Fibroblast of lung (primary cell): ENCODE results near the gene SPTA1. TPM values are rescaled to one million over a fixed set of nuclear protein-coding genes. Genes with fewer than 3 reads are reported as not detected.
"Not testable (repeated sequence)": the region's sequence is repeated elsewhere in the genome, so short reads cannot be mapped to it uniquely, and the experiment has no call there.

Experiments
- DNase-seq, 2 donors: peaks; one replicate each; pipeline versions ENCODE4 v3.0.0 to v3.0.0-alpha.2; 2010; ENCODE audit warnings: low read depth in 2 of 2
- H2AFZ ChIP-seq: 2 replicates; pipeline ENCODE4 v1.5.1; 2012; ENCODE audit warnings: low read length, control low read depth, inconsistent platforms
- H3K27ac ChIP-seq: 2 replicates; pipeline ENCODE4 v1.5.1; 2011; ENCODE audit warnings: low read length, control low read depth; ENCODE audit not compliant: insufficient read depth
- H3K27me3 ChIP-seq: 2 replicates; pipeline ENCODE4 v1.5.1; 2011; ENCODE audit warnings: mild to moderate bottlenecking, low read length; ENCODE audit not compliant: control insufficient read depth, insufficient read depth
- H3K36me3 ChIP-seq: 2 replicates; pipeline ENCODE4 v1.5.1; 2011; ENCODE audit warnings: low read length; ENCODE audit not compliant: control insufficient read depth, insufficient read depth
- H3K4me1 ChIP-seq: 2 replicates; pipeline ENCODE4 v1.5.1; 2011; ENCODE audit warnings: low read length; ENCODE audit not compliant: control insufficient read depth, insufficient read depth; ENCODE audit errors: extremely low read depth
- H3K4me2 ChIP-seq: 2 replicates; pipeline ENCODE4 v1.5.1; 2011; ENCODE audit warnings: low read length, control low read depth; ENCODE audit not compliant: insufficient read depth; ENCODE audit errors: extremely low read depth
- H3K4me3 ChIP-seq, 4 experiments: fragments of 200-600 bp in 1 of 4; sonication (generic) in 1 of 4; replicated peaks in 1 of 4; 2 replicates each; pipeline ENCODE4 v1.5.1; 2011 to 2016; ENCODE audit warnings: low read length in 4 of 4, low read depth in 3 of 4, mild to moderate bottlenecking in 3 of 4, control low read depth in 2 of 4, inconsistent platforms in 1 of 4, mixed read lengths in 1 of 4; ENCODE audit not compliant: insufficient read depth in 1 of 4; ENCODE audit errors: control extremely low read depth in 1 of 4
- H3K79me2 ChIP-seq: 2 replicates; pipeline ENCODE4 v1.5.1; 2012; ENCODE audit warnings: mild to moderate bottlenecking, low read length, inconsistent platforms; ENCODE audit not compliant: control insufficient read depth, insufficient read depth
- H3K9ac ChIP-seq: 2 replicates; pipeline ENCODE4 v1.5.1; 2011; ENCODE audit warnings: mild to moderate bottlenecking, low read length, control low read depth; ENCODE audit not compliant: insufficient read depth
- H3K9me3 ChIP-seq: 2 replicates; pipeline ENCODE4 v1.5.1; 2012; ENCODE audit warnings: low read depth, low read length; ENCODE audit not compliant: control insufficient read depth, insufficient read depth
- H4K20me1 ChIP-seq: 2 replicates; pipeline ENCODE4 v1.5.1; 2011; ENCODE audit warnings: low read length; ENCODE audit not compliant: control insufficient read depth, insufficient read depth; ENCODE audit errors: extremely low read depth
- EZH2 ChIP-seq: IDR thresholded peaks from 2 replicates; pipeline ENCODE4 v1.5.1; 2012; ENCODE audit warnings: low read length, control low read depth, mild to moderate bottlenecking; ENCODE audit errors: missing control alignments
- polyA plus RNA-seq, 2 donors: library from polyadenylated mRNA; depleted of rRNA in 1 of 2; stranded (reverse) in 1 of 2; unstranded in 1 of 2; fragments of >200 nt; gene quantifications; 2 replicates each; pipeline ENCODE4 v1.2.1, GENCODE V29; 2011 to 2012; ENCODE audit warnings: missing spikeins in 1 of 2
- total RNA-seq: library from RNA; depleted of rRNA; stranded (reverse); fragments of >200 nt; gene quantifications from 2 replicates; pipeline ENCODE4 v1.2.1, GENCODE V29; 2014
- TF ChIP-seq, protein P1 (sequence below), 2 donors: IDR thresholded peaks in 1 of 2; conservative IDR thresholded peaks in 1 of 2; 1 replicate in 1 of 2; 2 replicates in 1 of 2; pipeline ENCODE4 v1.5.1; 2011 to 2012; ENCODE audit warnings: low read length in 2 of 2, control low read depth in 1 of 2, inconsistent platforms in 1 of 2, low read depth in 1 of 2, mild to moderate bottlenecking in 1 of 2

SPTA1 gene
- total and polyA plus RNA-seq, 2 donors (not counting 1 experiment from before 2014, with no cell fraction given), result 0.07 to 0.17 TPM

DNA sequence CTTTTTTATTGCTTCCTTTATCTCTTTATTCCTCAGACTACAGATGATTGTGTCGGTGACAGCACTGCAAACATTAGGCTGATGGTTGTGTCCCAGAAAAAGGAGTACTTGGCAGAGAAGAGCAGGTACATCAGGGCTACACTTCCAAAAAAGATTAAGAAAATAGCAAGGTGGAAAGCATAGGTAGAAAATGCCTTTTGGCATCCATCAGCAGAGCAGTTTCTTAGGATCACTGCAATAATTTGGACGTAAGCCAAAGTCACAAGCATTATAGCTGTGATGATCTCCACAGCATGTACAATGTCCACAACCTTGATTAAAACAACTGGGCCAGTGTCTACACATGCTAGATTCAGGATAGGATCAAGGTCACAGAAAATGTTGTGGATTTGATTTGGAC is 8.1 kb upstream of the SPTA1 start:
- Histone ChIP-seq H3K9ac (no peak overlapping the region), H3K4me3 (no peak overlapping the region), H4K20me1 (no peaks in the 10 kb centered on the region), H3K27me3 (no peaks in the 10 kb centered on the region), H3K4me1 (no peaks in the 10 kb centered on the region), H3K79me2 (no peaks in the 10 kb centered on the region), H3K9me3 (no peaks in the 10 kb centered on the region), H3K4me2 (no peak overlapping the region), H3K36me3 (no peaks in the 10 kb centered on the region), H2AFZ (no peak overlapping the region), H3K27ac (no peak overlapping the region)
- TF ChIP-seq EZH2, result no peak
- TF ChIP-seq, protein P1, sequence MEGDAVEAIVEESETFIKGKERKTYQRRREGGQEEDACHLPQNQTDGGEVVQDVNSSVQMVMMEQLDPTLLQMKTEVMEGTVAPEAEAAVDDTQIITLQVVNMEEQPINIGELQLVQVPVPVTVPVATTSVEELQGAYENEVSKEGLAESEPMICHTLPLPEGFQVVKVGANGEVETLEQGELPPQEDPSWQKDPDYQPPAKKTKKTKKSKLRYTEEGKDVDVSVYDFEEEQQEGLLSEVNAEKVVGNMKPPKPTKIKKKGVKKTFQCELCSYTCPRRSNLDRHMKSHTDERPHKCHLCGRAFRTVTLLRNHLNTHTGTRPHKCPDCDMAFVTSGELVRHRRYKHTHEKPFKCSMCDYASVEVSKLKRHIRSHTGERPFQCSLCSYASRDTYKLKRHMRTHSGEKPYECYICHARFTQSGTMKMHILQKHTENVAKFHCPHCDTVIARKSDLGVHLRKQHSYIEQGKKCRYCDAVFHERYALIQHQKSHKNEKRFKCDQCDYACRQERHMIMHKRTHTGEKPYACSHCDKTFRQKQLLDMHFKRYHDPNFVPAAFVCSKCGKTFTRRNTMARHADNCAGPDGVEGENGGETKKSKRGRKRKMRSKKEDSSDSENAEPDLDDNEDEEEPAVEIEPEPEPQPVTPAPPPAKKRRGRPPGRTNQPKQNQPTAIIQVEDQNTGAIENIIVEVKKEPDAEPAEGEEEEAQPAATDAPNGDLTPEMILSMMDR (conservative IDR thresholded peaks at IDR 0.05 in 1 of 2, IDR thresholded peaks at IDR 0.05 in 1 of 2; ENCODE audit: low read depth in 1 of 2, low read length in 2 of 2), result no peak
- no peak for DNase-seq

DNA sequence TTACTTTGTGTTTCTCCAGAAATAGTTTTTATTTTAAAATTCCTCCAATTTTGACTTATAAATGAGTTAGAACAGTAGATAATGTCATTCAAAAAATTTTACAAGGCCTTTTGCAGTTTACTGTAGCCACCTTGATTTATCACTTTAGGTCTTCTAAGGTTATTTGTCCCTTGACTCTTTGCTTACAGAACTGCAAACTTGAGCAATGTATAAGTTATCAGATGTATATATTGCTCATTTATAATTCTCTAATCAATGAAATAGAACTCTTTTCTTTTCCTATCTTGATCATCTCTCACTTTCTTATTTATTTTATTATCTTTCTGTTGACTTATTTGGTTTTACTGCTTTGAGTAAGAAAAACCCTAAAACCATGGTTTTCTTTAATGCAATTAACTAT is 5.8 kb upstream of the SPTA1 start:
- no peak for DNase-seq
- no peak overlapping the region for H3K27ac ChIP-seq
- H3K4me1 ChIP-seq, result no peaks in the 10 kb centered on the region
- H3K4me2 ChIP-seq, result no peak overlapping the region
- no peaks in the 10 kb centered on the region for H3K9me3 ChIP-seq
- H3K27me3 ChIP-seq, result no peaks in the 10 kb centered on the region
- no peak for TF ChIP-seq EZH2
- TF ChIP-seq, protein P1 (conservative IDR thresholded peaks at IDR 0.05 in 1 of 2, IDR thresholded peaks at IDR 0.05 in 1 of 2; ENCODE audit: low read depth in 1 of 2, low read length in 2 of 2), result no peak
- no peak overlapping the region for H3K4me3 ChIP-seq
- H3K9ac ChIP-seq, result no peak overlapping the region
- H2AFZ ChIP-seq, result no peak overlapping the region
- no peaks in the 10 kb centered on the region for H3K79me2 ChIP-seq
- H3K36me3 ChIP-seq, result no peaks in the 10 kb centered on the region
- H4K20me1 ChIP-seq, result no peaks in the 10 kb centered on the region

DNA sequence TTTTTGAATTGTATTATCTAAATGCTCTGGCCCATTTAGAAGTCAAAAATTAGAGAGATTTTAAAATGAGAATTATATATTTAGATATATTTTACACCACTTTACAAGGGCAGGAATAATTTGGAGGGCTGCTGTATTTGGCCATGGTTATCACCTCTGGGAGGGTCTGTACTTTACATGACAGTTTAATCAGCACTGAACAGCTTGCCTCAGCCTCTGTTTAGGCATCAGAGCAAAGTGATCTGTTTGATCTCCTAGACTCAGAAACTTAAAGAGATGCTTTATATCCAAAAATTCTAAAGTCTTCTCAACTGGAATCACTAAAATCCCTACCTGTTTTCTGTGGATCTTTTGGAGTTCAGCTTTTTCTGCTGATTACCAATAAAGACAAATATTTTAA is 5.4 kb upstream of the SPTA1 start:
- no peak overlapping the region for H3K4me2 ChIP-seq
- no peak overlapping the region for H2AFZ ChIP-seq
- no peaks in the 10 kb centered on the region for H3K36me3 ChIP-seq
- H4K20me1 ChIP-seq, result no peaks in the 10 kb centered on the region
- no peak overlapping the region for H3K27ac ChIP-seq
- H3K4me3 ChIP-seq, result no peak overlapping the region
- no peak overlapping the region for H3K9ac ChIP-seq
- H3K79me2 ChIP-seq, result no peaks in the 10 kb centered on the region
- no peak for TF ChIP-seq EZH2
- TF ChIP-seq, protein P1 (conservative IDR thresholded peaks at IDR 0.05 in 1 of 2, IDR thresholded peaks at IDR 0.05 in 1 of 2; ENCODE audit: low read depth in 1 of 2, low read length in 2 of 2), result no peak
- DNase-seq, result no peak
- no peaks in the 10 kb centered on the region for H3K4me1 ChIP-seq
- H3K27me3 ChIP-seq, result no peaks in the 10 kb centered on the region
- H3K9me3 ChIP-seq, result no peaks in the 10 kb centered on the region

DNA sequence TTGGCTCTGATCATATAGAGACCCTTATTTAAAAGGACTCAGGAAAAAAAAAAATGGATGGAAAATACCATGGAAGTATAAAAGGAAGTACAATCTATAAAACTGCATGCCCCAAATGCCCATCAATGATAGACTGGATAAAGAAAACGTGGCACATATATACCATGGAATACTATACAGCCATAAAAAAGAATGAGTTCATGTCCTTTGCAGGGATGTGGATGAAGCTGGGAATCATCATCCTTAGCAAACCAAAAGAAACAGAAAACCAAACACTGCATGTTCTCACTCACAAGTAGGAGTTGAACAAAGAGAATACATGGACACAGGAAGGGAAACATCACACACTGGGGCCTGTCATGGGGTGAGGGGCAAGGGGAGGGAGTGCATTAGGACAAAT is 4.6 kb upstream of the SPTA1 start:
- not testable (repeated sequence) for H3K9me3 ChIP-seq, H3K36me3 ChIP-seq, H3K9ac ChIP-seq, H3K4me3 ChIP-seq, H3K27ac ChIP-seq, H2AFZ ChIP-seq, H4K20me1 ChIP-seq, H3K4me1 ChIP-seq, H3K4me2 ChIP-seq, DNase-seq, H3K79me2 ChIP-seq, H3K27me3 ChIP-seq
